HG03060 (cell line): ENCODE results near the gene GSTM1.
"Not testable (repeated sequence)": the region's sequence is repeated elsewhere in the genome, so short reads cannot be mapped to it uniquely, and the experiment has no call there.

Source experiments
- ATAC-seq: cut with Tn5 transposase; IDR thresholded peaks from one replicate; pipeline ENCODE4 v1.9.1; 2021; ENCODE audit warnings: low read depth, moderate number of reproducible peaks; ENCODE audit not compliant: unreplicated experiment

GSTM1 gene

GRCh38 chr1:109659997-109660690, 27.5 kb upstream of the GSTM1 start:
- ATAC-seq: no peak

- ATAC-seq: not testable (repeated sequence)
Measured at GRCh38 chr1:109660691-109661026, 27.0 kb upstream of the GSTM1 start.

- ATAC-seq: no peak
Measured at GRCh38 chr1:109661391-109661790, 26.2 kb upstream of the GSTM1 start.

GRCh38 chr1:109664671-109665070, 22.9 kb upstream of the GSTM1 start:
- no peak for ATAC-seq

GRCh38 chr1:109667452-109668122, 20.0 kb upstream of the GSTM1 start, which contains the start of gene GSTM2:
GSTM2 (plus strand) TSS chr1:109668057; CDS start chr1:109668116, 59 bp downstream.
- ATAC-seq: no peak

- ATAC-seq: no peak
Measured at GRCh38 chr1:109668123-109668775, 19.4 kb upstream of the GSTM1 start.

- no peak for ATAC-seq
Measured at GRCh38 chr1:109669246-109669948, 18.2 kb upstream of the GSTM1 start.

- not testable (repeated sequence) for ATAC-seq
Measured at GRCh38 chr1:109669949-109670302, 17.7 kb upstream of the GSTM1 start.

GRCh38 chr1:109671067-109671466, 16.6 kb upstream of the GSTM1 start:
- ATAC-seq: no peak

- ATAC-seq: not testable (repeated sequence)
Measured at GRCh38 chr1:109673861-109674260, 13.8 kb upstream of the GSTM1 start.

- ATAC-seq: not testable (repeated sequence)
Measured at GRCh38 chr1:109676683-109677381, 10.8 kb upstream of the GSTM1 start.

- ATAC-seq: no peak
Measured at GRCh38 chr1:109677459-109677858, 10.2 kb upstream of the GSTM1 start.

GRCh38 chr1:109678637-109679036, 9.0 kb upstream of the GSTM1 start:
- not testable (repeated sequence) for ATAC-seq

- ATAC-seq: not testable (repeated sequence)
Measured at GRCh38 chr1:109684777-109685176, 2.8 kb upstream of the GSTM1 start.

GRCh38 chr1:109685399-109685798, 2.2 kb upstream of the GSTM1 start:
- ATAC-seq: not testable (repeated sequence)

GRCh38 chr1:109685890-109686289, 1.7 kb upstream of the GSTM1 start:
- ATAC-seq: not testable (repeated sequence)

- not testable (repeated sequence) for ATAC-seq
Measured at GRCh38 chr1:109687109-109687508, 508 bp upstream of the GSTM1 start.

GRCh38 chr1:109689844-109690405, 2.3 kb downstream of the GSTM1 start:
- no peak for ATAC-seq

- ATAC-seq: no peak
Measured at GRCh38 chr1:109691759-109692158, 4.1 kb downstream of the GSTM1 start.

- not testable (repeated sequence) for ATAC-seq
Measured at GRCh38 chr1:109694400-109694799, 6.8 kb downstream of the GSTM1 start.
